Measurements from ENCODE around the gene WDR6.
A peak's percentile ranks its signal among the peaks of the same experiment; 100 is the strongest.

Gene WDR6

DNA sequence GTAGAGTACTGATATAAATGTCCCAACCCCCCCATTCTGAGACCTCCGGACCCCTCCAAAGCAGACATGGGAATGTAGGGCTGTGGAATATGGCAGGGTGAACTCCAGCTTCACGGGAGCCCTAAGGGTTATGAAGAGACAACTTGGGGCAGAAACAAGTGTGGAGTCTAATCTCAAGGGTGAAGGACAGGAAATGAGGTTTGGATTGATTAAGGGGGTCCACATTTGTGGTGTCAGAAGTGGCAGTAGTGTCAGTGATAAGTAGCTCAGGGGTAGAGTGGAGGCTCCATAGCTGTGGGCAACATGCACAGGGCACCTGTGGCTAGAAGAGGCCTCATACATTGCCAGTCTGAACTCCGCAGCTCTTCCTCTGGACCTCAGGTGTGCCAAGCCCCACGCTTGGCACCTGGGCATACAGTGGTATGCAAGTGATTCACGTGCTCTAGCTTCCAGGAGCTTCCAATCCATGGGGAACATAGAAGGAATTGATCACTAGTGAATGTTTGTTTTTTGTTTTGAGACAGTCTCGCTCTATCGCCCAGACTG lies 21.3 kb upstream of the WDR6 start:
- H2AFZ ChIP-seq (ENCODE audit: low read depth, low read length, severe bottlenecking): no peak overlapping the region
- H3K27me3 ChIP-seq (ENCODE audit: low read length): no peaks in the 10 kb centered on the region
- H3K9me3 ChIP-seq (ENCODE audit: insufficient read depth, low read length): no peaks in the 10 kb centered on the region
- H3K36me3 ChIP-seq (ENCODE audit: low read length): no peaks in the 10 kb centered on the region; the same call in 1 of the 2 replicates
- no peaks in the 10 kb centered on the region for H4K20me1 ChIP-seq (ENCODE audit: low read depth, low read length)
- no peak overlapping the region for H3K27ac ChIP-seq (ENCODE audit: low read depth, low read length)
- peaks cover 9% of the 10 kb centered on the region; the same call in 1 of the 2 replicates for H3F3A ChIP-seq (ENCODE audit: insufficient read depth)
- no peak overlapping the region for H3K9ac ChIP-seq (ENCODE audit: low read length)
- H3K9me2 ChIP-seq (replicated peaks; ENCODE audit: insufficient read depth, low read length): no peaks in the 10 kb centered on the region
- H3K79me2 ChIP-seq (ENCODE audit: insufficient read depth, low read length): peaks cover 11% of the 10 kb centered on the region
- no peak overlapping the region for H3K4me2 ChIP-seq (ENCODE audit: low read depth, low read length, poor library complexity, severe bottlenecking)
- TF ChIP-seq EZH2phosphoT487 (conservative IDR thresholded peaks at IDR 0.05; ENCODE audit: low read length): no peak
- TF ChIP-seq, protein P1, sequence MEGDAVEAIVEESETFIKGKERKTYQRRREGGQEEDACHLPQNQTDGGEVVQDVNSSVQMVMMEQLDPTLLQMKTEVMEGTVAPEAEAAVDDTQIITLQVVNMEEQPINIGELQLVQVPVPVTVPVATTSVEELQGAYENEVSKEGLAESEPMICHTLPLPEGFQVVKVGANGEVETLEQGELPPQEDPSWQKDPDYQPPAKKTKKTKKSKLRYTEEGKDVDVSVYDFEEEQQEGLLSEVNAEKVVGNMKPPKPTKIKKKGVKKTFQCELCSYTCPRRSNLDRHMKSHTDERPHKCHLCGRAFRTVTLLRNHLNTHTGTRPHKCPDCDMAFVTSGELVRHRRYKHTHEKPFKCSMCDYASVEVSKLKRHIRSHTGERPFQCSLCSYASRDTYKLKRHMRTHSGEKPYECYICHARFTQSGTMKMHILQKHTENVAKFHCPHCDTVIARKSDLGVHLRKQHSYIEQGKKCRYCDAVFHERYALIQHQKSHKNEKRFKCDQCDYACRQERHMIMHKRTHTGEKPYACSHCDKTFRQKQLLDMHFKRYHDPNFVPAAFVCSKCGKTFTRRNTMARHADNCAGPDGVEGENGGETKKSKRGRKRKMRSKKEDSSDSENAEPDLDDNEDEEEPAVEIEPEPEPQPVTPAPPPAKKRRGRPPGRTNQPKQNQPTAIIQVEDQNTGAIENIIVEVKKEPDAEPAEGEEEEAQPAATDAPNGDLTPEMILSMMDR (IDR thresholded peaks at IDR 0.05; ENCODE audit: insufficient read depth, low read length, poor library complexity, severe bottlenecking): no peak
- H3K4me3 ChIP-seq (ENCODE audit: insufficient read depth, low read length, poor library complexity, severe bottlenecking): no peak overlapping the region

DNA sequence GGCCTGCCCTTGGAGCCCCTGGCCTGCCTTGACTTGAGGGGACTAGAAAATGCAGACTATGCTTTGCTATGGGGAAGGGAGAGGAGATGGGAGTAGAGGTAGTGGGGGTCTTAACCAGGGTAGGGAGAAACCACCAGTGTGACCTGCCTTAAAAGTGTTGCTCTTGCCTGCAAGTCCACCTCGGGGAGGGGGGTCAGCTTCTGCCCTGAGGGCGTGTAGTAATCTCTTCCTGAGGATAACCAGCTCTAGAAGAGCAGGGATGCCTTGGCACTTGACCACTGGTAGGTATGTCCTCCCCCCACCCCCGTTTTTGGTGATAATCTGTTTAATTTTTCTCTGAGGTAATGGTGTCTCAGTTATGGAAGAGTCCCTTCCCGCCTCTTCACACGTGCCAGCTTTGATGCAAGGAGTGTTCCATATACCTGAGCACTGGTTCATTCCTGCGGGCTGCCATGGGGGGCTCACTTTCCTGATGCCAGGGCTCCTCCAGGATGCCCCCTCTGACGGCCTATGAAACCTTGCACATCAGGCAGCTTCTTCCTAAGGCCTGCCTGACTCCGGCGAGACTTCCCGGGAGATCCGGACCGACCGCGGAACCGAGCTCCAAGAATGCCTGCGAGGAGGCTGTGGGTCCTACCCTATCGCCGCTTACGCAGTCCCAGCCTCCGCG lies 17.9 kb upstream of the WDR6 start:
- Histone ChIP-seq H3K27me3 (ENCODE audit: low read length) (no peaks in the 10 kb centered on the region), H3K9ac (ENCODE audit: low read length) (peak overlapping the region; percentile 70), H3K9me3 (ENCODE audit: insufficient read depth, low read length) (no peaks in the 10 kb centered on the region), H4K20me1 (ENCODE audit: low read depth, low read length) (no peaks in the 10 kb centered on the region), H3K79me2 (ENCODE audit: insufficient read depth, low read length) (peaks cover 20% of the 10 kb centered on the region), H2AFZ (ENCODE audit: low read depth, low read length, severe bottlenecking) (peak overlapping the region; percentile 61), H3K36me3 (ENCODE audit: low read length) (no peaks in the 10 kb centered on the region), H3K27ac (ENCODE audit: low read depth, low read length) (peak overlapping the region; percentile 65), H3F3A (ENCODE audit: insufficient read depth) (peaks cover 9% of the 10 kb centered on the region; the same call in 1 of the 2 replicates), H3K4me3 (ENCODE audit: insufficient read depth, low read length, poor library complexity, severe bottlenecking) (peak overlapping the region; percentile 60), H3K9me2 (replicated peaks; ENCODE audit: insufficient read depth, low read length) (no peaks in the 10 kb centered on the region), H3K4me2 (ENCODE audit: low read depth, low read length, poor library complexity, severe bottlenecking) (peak overlapping the region; percentile 76)
- TF ChIP-seq, protein P1 (IDR thresholded peaks at IDR 0.05; ENCODE audit: insufficient read depth, low read length, poor library complexity, severe bottlenecking): no peak
- no peak for TF ChIP-seq EZH2phosphoT487 (conservative IDR thresholded peaks at IDR 0.05; ENCODE audit: low read length)

DNA sequence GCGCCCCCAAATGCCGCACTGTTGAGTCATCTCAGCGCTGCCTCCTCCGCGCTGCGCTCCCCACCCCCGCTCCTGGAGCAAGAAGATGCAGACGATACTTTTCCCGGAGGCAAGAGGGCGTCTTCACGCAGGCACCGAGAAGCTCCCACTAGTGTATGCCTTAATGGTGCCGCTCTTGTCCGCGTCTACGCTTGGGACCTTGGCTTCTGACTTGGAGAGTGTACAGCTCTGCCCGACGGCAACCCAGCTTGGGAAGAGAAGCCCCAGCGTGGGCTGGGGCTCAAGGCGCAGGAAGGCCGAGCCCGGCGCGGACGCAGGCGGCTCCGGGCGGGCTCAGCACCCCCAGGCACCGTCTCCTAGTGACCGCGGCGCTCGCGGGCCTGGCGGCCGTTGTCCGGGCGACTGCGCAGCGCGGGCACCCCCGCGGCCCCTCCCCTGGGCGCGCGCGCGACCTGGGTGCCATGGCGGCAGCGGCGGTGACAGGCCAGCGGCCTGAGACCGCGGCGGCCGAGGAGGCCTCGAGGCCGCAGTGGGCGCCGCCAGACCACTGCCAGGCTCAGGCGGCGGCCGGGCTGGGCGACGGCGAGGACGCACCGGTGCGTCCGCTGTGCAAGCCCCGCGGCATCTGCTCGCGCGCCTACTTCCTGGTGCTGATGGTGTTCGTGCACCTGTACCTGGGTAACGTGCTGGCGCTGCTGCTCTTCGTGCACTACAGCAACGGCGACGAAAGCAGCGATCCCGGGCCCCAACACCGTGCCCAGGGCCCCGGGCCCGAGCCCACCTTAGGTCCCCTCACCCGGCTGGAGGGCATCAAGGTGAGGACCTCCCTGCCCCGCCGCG lies 17.2 kb upstream of the WDR6 start, which contains the start of gene P4HTM:
TSS of gene P4HTM (plus strand) at position 446 of the 840 bp plus-strand sequence. CDS start at position 462, 16 bp downstream.
- Histone ChIP-seq H3K36me3 (ENCODE audit: low read length) (no peaks in the 10 kb centered on the region), H3K27ac (ENCODE audit: low read depth, low read length) (peak within 1 kb of the TSS; percentile 65), H3K9me2 (replicated peaks; ENCODE audit: insufficient read depth, low read length) (no peaks in the 10 kb centered on the region), H3K4me2 (ENCODE audit: low read depth, low read length, poor library complexity, severe bottlenecking) (peak within 1 kb of the TSS; percentile 76), H2AFZ (ENCODE audit: low read depth, low read length, severe bottlenecking) (peak within 1 kb of the TSS; percentile 64), H3K79me2 (ENCODE audit: insufficient read depth, low read length) (peaks cover 20% of the 10 kb centered on the region), H3K9me3 (ENCODE audit: insufficient read depth, low read length) (no peaks in the 10 kb centered on the region), H3K9ac (ENCODE audit: low read length) (peak within 1 kb of the TSS; percentile 70), H4K20me1 (ENCODE audit: low read depth, low read length) (no peaks in the 10 kb centered on the region), H3F3A (ENCODE audit: insufficient read depth) (peaks cover 9% of the 10 kb centered on the region; the same call in 1 of the 2 replicates), H3K4me3 (ENCODE audit: insufficient read depth, low read length, poor library complexity, severe bottlenecking) (peak within 1 kb of the TSS; percentile 60), H3K27me3 (ENCODE audit: low read length) (no peaks in the 10 kb centered on the region)
- TF ChIP-seq, protein P1 (IDR thresholded peaks at IDR 0.05; ENCODE audit: insufficient read depth, low read length, poor library complexity, severe bottlenecking): peak; percentile 15
- no peak for TF ChIP-seq EZH2phosphoT487 (conservative IDR thresholded peaks at IDR 0.05; ENCODE audit: low read length)
